Gastrocnemius medialis (tissue), 4 donors: Measurements from ENCODE around the gene VTI1A. TPM values are rescaled to one million over a fixed set of nuclear protein-coding genes. Genes with fewer than 3 reads are reported as not detected.

ENCODE experiments used
- ATAC-seq, 2 donors: fragments of 150-250 bp; one replicate each; pipeline ENCODE4 v1.9.1; 2016
- DNase-seq, 2 donors: peaks; one replicate each; pipeline ENCODE4 v3.0.0-alpha.2; 2019
- H3K27ac ChIP-seq, 4 donors: fragments of 200-600 bp; sonication (generic); 1 replicate in 1 of 4; 2 replicates in 3 of 4; pipeline ENCODE4 v1.5.1; 2016 to 2018; ENCODE audit warnings: mild to moderate bottlenecking in 2 of 4, moderate library complexity in 1 of 4
- H3K27me3 ChIP-seq, 3 donors: fragments of 200-600 bp; sonication (generic) in 2 of 3; 1 replicate in 1 of 3; 2 replicates in 2 of 3; pipeline versions ENCODE4 v1.5.1 to v1.6.0; 2016 to 2019; ENCODE audit warnings: mild to moderate bottlenecking in 1 of 3, moderate library complexity in 1 of 3
- H3K36me3 ChIP-seq, 2 donors: fragments of 200-600 bp; sonication (generic) in 1 of 2; one replicate each; pipeline ENCODE4 v1.5.1; 2017 to 2018
- H3K4me1 ChIP-seq, 2 donors: fragments of 200-600 bp; sonication (generic) in 1 of 2; one replicate each; pipeline ENCODE4 v1.5.1; 2016 to 2017; ENCODE audit warnings: mild to moderate bottlenecking in 2 of 2
- H3K4me3 ChIP-seq, 4 donors: fragments of 200-600 bp; sonication (generic) in 3 of 4; 1 replicate in 1 of 4; 2 replicates in 3 of 4; pipeline ENCODE4 v1.5.1; 2016 to 2019; ENCODE audit warnings: mild to moderate bottlenecking in 2 of 4
- H3K9me3 ChIP-seq, 3 donors: fragments of 200-600 bp; sonication (generic) in 2 of 3; 1 replicate in 1 of 3; 2 replicates in 2 of 3; pipeline ENCODE4 v1.5.1; 2016 to 2019
- POLR2A ChIP-seq, 2 donors: fragments of 450-650 bp; IDR thresholded peaks; one replicate each; pipeline ENCODE4 v1.6.1; 2017; ENCODE audit warnings: antibody characterized with exemption in 2 of 2, mild to moderate bottlenecking in 2 of 2, moderate library complexity in 2 of 2
- in situ Hi-C, 4 donors: fragments of 200-750 bp; cut with MboI; loops; one replicate each; pipeline versions ENCODE4 v1.15.0 to v1.8.0; 2017; ENCODE audit warnings: low sequenced_read_pairs in 4 of 4
- intact Hi-C: fragments of 100-400 bp; cut with DNase I; formaldehyde crosslinking; loops from one replicate; pipeline ENCODE4 v1.15.1; 2023; ENCODE audit warnings: low total_unique reads
- total RNA-seq, 4 donors: library from RNA; depleted of rRNA; stranded (reverse); fragments of >200 nt; gene quantifications; one replicate each; pipeline versions ENCODE4 v1.1.0 to v1.2.3, GENCODE V29; 2016
- TF ChIP-seq, protein P1 (sequence below), 5 experiments: fragments of 450-650 bp in 3 of 5; fragments of 200-600 bp in 2 of 5; sonication (generic) in 2 of 5; IDR thresholded peaks in 4 of 5; conservative IDR thresholded peaks in 1 of 5; 1 replicate in 4 of 5; 2 replicates in 1 of 5; pipeline ENCODE4 v1.5.1; 2016 to 2019; ENCODE audit warnings: antibody characterized with exemption in 5 of 5, mild to moderate bottlenecking in 3 of 5, moderate library complexity in 3 of 5

VTI1A gene
- total RNA-seq, 4 donors from 2014 or later = 26.5 to 51.2 (median 30.6) TPM

GRCh38 chr10:112680586-112680985, 233.6 kb downstream of the VTI1A start:
- no peak overlapping the region for H3K4me3 ChIP-seq

GRCh38 chr10:112687647-112688046, 240.6 kb downstream of the VTI1A start:
- TF ChIP-seq, protein P1, sequence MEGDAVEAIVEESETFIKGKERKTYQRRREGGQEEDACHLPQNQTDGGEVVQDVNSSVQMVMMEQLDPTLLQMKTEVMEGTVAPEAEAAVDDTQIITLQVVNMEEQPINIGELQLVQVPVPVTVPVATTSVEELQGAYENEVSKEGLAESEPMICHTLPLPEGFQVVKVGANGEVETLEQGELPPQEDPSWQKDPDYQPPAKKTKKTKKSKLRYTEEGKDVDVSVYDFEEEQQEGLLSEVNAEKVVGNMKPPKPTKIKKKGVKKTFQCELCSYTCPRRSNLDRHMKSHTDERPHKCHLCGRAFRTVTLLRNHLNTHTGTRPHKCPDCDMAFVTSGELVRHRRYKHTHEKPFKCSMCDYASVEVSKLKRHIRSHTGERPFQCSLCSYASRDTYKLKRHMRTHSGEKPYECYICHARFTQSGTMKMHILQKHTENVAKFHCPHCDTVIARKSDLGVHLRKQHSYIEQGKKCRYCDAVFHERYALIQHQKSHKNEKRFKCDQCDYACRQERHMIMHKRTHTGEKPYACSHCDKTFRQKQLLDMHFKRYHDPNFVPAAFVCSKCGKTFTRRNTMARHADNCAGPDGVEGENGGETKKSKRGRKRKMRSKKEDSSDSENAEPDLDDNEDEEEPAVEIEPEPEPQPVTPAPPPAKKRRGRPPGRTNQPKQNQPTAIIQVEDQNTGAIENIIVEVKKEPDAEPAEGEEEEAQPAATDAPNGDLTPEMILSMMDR (IDR thresholded peaks at IDR 0.05 in 4 of 5, conservative IDR thresholded peaks at IDR 0.05 in 1 of 5) = no peak
- no peak for TF ChIP-seq POLR2A (IDR thresholded peaks at IDR 0.05)
- intact Hi-C loops (no loop called here), in situ Hi-C loops (no loop called here)
- H3K4me3 ChIP-seq = no peak overlapping the region
- no peaks in the 10 kb centered on the region for H3K36me3 ChIP-seq
- H3K4me1 ChIP-seq = no peaks in the 10 kb centered on the region
- DNase-seq (peak in 1 of 2 donors; percentile 18), ATAC-seq (no peak)
- H3K9me3 ChIP-seq = no peaks in the 10 kb centered on the region
- no peaks in the 10 kb centered on the region for H3K27me3 ChIP-seq
- no peak overlapping the region for H3K27ac ChIP-seq

More at GRCh38 chr10:112680586-112680985, 233.6 kb downstream of the VTI1A start:
- H3K27me3 ChIP-seq = no peaks in the 10 kb centered on the region
- in situ Hi-C loops = no loop called here
- intact Hi-C loops = no loop called here
- no peak for DNase-seq
- H3K27ac ChIP-seq = no peak overlapping the region
- ATAC-seq = no peak
- H3K9me3 ChIP-seq = no peaks in the 10 kb centered on the region
- TF ChIP-seq, protein P1 (IDR thresholded peaks at IDR 0.05 in 4 of 5, conservative IDR thresholded peaks at IDR 0.05 in 1 of 5) = no peak
- TF ChIP-seq POLR2A (IDR thresholded peaks at IDR 0.05) = no peak
- H3K36me3 ChIP-seq = no peaks in the 10 kb centered on the region
- H3K4me1 ChIP-seq = no peaks in the 10 kb centered on the region

GRCh38 chr10:112689327-112690072, 242.5 kb downstream of the VTI1A start:
- Histone ChIP-seq H3K36me3 (no peaks in the 10 kb centered on the region), H3K9me3 (no peaks in the 10 kb centered on the region), H3K4me3 (no peak overlapping the region), H3K27me3 (no peaks in the 10 kb centered on the region), H3K27ac (no peak overlapping the region), H3K4me1 (no peaks in the 10 kb centered on the region)
- DNase-seq (no peak), ATAC-seq (no peak)
- intact Hi-C loops (no loop called here), in situ Hi-C loops (no loop called here)
- no peak for TF ChIP-seq POLR2A (IDR thresholded peaks at IDR 0.05)
- TF ChIP-seq, protein P1 (IDR thresholded peaks at IDR 0.05 in 4 of 5, conservative IDR thresholded peaks at IDR 0.05 in 1 of 5) = peak in 2 of 5 experiments; percentile 11 to 22

GRCh38 chr10:112695539-112695938, 248.5 kb downstream of the VTI1A start:
- intact Hi-C loops = no loop called here
- TF ChIP-seq, protein P1 (IDR thresholded peaks at IDR 0.05 in 4 of 5, conservative IDR thresholded peaks at IDR 0.05 in 1 of 5) = no peak
- ATAC-seq = no peak
- Histone ChIP-seq H3K9me3 (no peaks in the 10 kb centered on the region), H3K4me3 (no peak overlapping the region), H3K36me3 (no peaks in the 10 kb centered on the region), H3K4me1 (no peaks in the 10 kb centered on the region), H3K27ac (no peak overlapping the region), H3K27me3 (no peaks in the 10 kb centered on the region)
- DNase-seq = no peak
- in situ Hi-C loops = no loop called here
